Right lobe of liver (tissue), 6 donors: Measurements from ENCODE around the gene TBCEL. TPM values are rescaled to one million over a fixed set of nuclear protein-coding genes. Genes with fewer than 3 reads are reported as not detected.
A peak's percentile ranks its signal among the peaks of the same experiment; 100 is the strongest.

Source experiments
- ATAC-seq, 4 donors: fragments of 200-7000 bp; cut with Tn5 transposase; one replicate each; pipeline ENCODE4 v1.9.1; 2020; ENCODE audit warnings: mild to moderate bottlenecking in 4 of 4, moderate library complexity in 4 of 4
- DNase-seq, 3 donors: peaks; one replicate each; pipeline ENCODE4 v3.0.0-alpha.2; 2020
- H3K27ac ChIP-seq, 3 donors: fragments of 200-600 bp; one replicate each; pipeline ENCODE4 v1.8.0; 2022
- H3K27me3 ChIP-seq, 2 donors: fragments of 200-600 bp; one replicate each; pipeline ENCODE4 v1.8.0; 2022
- H3K36me3 ChIP-seq, 4 donors: fragments of 200-600 bp; sonication (generic) in 1 of 4; one replicate each; pipeline versions ENCODE4 v1.5.1 to v1.8.0; 2017 to 2022; ENCODE audit warnings: control low read depth in 1 of 4
- H3K4me1 ChIP-seq, 4 donors: fragments of 200-600 bp; sonication (generic) in 1 of 4; one replicate each; pipeline versions ENCODE4 v1.5.1 to v1.8.0; 2017 to 2022; ENCODE audit warnings: control low read depth in 1 of 4
- H3K4me3 ChIP-seq, 3 donors: fragments of 200-600 bp; one replicate each; pipeline ENCODE4 v1.8.0; 2022
- H3K9me3 ChIP-seq, 4 donors: fragments of 200-600 bp; sonication (generic) in 1 of 4; one replicate each; pipeline versions ENCODE4 v1.5.1 to v1.8.0; 2017 to 2022; ENCODE audit warnings: control low read depth in 1 of 4
- POLR2A ChIP-seq: fragments of 450-650 bp; IDR thresholded peaks from one replicate; pipeline ENCODE4 v1.6.1; 2017; ENCODE audit warnings: antibody characterized with exemption, mild to moderate bottlenecking
- WGBS: methylation state at CpG from one replicate; pipeline ENCODE4 v1.1.6; 2018; ENCODE audit warnings: low coverage, low lambda C conversion rate; ENCODE audit not compliant: insufficient coverage; ENCODE audit errors: missing lambda C conversion rate; 5-methylcytosine and 5-hydroxymethylcytosine counted together
- intact Hi-C, 2 donors: fragments of 100-400 bp; cut with DNase I; formaldehyde crosslinking; loops; one replicate each; pipeline versions ENCODE4 v1.11.2 to v1.14.1; 2022
- total RNA-seq, 6 experiments: library from RNA; depleted of rRNA in 2 of 6; stranded (reverse); fragments of >200 nt in 2 of 6; fragmentation: NEBNext Ultra II Directional in 3 of 6; extraction: Animal tissue kit (Norgen Biotek cat#: 25700) in 3 of 6; gene quantifications; one replicate each; pipeline versions ENCODE4 v1.1.0 to v1.2.4, GENCODE V29; 2016 to 2023
- TF ChIP-seq, protein P1 (sequence below), 4 donors: fragments of 200-600 bp in 3 of 4; fragments of 450-650 bp in 1 of 4; IDR thresholded peaks; one replicate each; pipeline versions ENCODE4 v1.5.1 to v1.8.0; 2016 to 2022; ENCODE audit warnings: antibody characterized with exemption in 4 of 4, mild to moderate bottlenecking in 2 of 4
- donor health status: DM: no; HTN: yes; CAD: no.
- donor health status: DM: no; HTN: no; CAD: no.
- donor health status: DM: no; HTN: no; CAD: no.
- donor health status: DM: no; HTN: yes; CAD: no.
- donor health status: DM: no; HTN: yes; CAD: no.

Gene TBCEL
- total RNA-seq, 6 experiments from 2014 or later, result 9.6 to 37.9 (median 17.8) TPM

DNA sequence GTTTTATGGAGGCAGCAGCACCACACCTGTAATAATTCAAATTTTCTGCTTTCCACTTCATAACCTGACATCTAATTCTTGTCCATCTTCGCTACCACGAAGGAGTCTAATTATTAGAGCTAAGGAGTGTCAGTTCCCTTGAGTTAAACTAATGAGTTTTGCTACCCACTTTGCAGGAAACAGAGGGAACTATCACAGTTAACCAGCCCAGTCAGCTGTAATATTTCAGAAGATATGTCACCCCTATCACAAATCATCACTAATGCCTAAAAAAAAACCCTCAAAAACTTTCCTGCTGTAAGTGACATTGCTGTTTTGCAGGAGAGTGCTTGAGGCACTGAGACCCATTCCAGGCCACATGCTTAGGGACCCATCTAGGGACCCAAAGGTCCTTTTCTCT, 85.6 kb downstream of the TBCEL start:
- ATAC-seq (no peak), DNase-seq (no peak)
- WGBS, result 64% methylated on average over 2 of the region's 2 CpGs
- Histone ChIP-seq H3K9me3 (no peaks in the 10 kb centered on the region), H3K4me1 (no peaks in the 10 kb centered on the region), H3K27ac (no peak overlapping the region), H3K27me3 (no peaks in the 10 kb centered on the region), H3K4me3 (no peak overlapping the region), H3K36me3 (no peaks in the 10 kb centered on the region)
- no peak for TF ChIP-seq POLR2A
- TF ChIP-seq, protein P1, sequence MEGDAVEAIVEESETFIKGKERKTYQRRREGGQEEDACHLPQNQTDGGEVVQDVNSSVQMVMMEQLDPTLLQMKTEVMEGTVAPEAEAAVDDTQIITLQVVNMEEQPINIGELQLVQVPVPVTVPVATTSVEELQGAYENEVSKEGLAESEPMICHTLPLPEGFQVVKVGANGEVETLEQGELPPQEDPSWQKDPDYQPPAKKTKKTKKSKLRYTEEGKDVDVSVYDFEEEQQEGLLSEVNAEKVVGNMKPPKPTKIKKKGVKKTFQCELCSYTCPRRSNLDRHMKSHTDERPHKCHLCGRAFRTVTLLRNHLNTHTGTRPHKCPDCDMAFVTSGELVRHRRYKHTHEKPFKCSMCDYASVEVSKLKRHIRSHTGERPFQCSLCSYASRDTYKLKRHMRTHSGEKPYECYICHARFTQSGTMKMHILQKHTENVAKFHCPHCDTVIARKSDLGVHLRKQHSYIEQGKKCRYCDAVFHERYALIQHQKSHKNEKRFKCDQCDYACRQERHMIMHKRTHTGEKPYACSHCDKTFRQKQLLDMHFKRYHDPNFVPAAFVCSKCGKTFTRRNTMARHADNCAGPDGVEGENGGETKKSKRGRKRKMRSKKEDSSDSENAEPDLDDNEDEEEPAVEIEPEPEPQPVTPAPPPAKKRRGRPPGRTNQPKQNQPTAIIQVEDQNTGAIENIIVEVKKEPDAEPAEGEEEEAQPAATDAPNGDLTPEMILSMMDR (IDR thresholded peaks at IDR 0.05), result no peak
- intact Hi-C loops, result no loop called here

DNA sequence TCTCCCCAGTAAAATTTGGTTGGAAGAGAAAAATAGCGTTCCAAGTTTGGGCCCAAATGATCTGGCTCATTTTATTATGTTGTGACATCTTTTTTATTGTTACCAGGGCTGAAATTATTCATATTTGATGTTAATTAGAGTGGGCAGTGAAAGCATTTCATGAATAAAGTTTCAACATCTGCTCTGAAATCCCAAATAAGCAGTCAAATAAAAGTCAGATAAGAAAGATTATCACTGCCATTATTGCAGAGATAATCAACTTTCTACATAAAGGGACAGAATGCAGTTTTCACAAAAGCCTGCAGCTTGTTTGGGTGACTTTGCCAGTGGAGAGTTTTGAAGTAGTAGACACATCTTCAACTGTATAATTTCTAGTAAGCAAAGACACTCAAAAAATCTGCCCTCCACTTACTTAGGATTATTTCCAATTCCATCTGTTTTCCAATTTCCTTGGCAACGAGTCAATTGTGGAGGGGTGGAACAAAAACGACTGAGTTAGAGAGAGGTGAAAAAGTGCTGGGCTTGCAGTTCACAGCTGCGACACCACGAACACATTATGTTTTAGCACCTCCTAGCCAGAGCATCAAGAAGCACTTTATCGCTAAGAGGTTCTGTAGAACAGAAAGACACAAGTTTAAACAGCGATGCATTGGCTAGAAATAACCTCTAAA, 86.1 kb downstream of the TBCEL start:
- H3K9me3 ChIP-seq, result no peaks in the 10 kb centered on the region
- H3K4me3 ChIP-seq, result no peak overlapping the region
- TF ChIP-seq POLR2A, result no peak
- TF ChIP-seq, protein P1 (IDR thresholded peaks at IDR 0.05), result no peak
- H3K36me3 ChIP-seq, result no peaks in the 10 kb centered on the region
- no peaks in the 10 kb centered on the region for H3K27me3 ChIP-seq
- H3K4me1 ChIP-seq, result no peaks in the 10 kb centered on the region
- intact Hi-C loops, result no loop called here
- no peak for DNase-seq
- 55% methylated on average over 7 of the region's 7 CpGs for WGBS
- H3K27ac ChIP-seq, result no peak overlapping the region
- ATAC-seq, result no peak

DNA sequence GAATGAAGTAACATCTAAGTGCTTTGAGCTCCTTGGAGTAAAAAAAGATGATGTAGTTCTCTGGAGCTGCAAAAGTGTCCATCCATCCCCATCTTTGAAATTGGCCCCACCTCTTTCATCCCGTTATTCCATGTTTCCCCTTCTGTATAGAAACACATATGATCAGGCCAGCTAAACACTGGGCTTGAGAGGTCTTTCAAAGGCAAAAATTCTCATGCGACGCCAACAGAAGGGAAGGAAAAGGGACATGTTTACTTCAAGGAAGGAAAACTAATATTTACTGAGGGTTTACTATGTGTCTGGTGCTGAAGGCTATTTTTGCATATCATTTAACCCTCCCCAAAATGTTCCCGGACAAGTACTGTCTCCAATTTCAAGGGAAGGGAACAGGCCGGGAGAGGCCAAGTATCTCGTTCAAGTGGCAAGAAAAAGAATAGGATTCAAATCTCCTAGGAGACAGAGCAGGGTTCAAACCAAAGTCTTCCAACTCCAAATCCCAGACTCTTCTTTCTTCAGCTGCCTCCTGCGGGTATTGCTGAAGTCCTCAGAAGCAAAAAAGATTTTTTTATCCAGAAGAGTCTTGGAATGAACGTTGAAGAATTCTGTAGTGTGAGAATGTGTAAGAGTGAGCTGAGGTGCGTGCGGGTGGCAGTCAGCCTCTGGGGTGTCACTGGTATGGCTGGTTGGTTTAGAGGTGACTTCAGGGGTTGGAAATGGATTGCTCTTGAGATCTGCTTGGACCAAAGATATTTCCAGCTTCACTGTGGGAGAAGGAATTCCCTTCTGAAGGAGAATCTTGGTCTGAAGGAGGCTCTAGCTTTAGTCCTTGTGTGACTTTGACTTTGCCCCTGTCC, 87.2 kb downstream of the TBCEL start:
- WGBS, result 73% methylated on average over 10 of the region's 10 CpGs
- ATAC-seq, result no peak
- intact Hi-C loops, result no loop called here

DNA sequence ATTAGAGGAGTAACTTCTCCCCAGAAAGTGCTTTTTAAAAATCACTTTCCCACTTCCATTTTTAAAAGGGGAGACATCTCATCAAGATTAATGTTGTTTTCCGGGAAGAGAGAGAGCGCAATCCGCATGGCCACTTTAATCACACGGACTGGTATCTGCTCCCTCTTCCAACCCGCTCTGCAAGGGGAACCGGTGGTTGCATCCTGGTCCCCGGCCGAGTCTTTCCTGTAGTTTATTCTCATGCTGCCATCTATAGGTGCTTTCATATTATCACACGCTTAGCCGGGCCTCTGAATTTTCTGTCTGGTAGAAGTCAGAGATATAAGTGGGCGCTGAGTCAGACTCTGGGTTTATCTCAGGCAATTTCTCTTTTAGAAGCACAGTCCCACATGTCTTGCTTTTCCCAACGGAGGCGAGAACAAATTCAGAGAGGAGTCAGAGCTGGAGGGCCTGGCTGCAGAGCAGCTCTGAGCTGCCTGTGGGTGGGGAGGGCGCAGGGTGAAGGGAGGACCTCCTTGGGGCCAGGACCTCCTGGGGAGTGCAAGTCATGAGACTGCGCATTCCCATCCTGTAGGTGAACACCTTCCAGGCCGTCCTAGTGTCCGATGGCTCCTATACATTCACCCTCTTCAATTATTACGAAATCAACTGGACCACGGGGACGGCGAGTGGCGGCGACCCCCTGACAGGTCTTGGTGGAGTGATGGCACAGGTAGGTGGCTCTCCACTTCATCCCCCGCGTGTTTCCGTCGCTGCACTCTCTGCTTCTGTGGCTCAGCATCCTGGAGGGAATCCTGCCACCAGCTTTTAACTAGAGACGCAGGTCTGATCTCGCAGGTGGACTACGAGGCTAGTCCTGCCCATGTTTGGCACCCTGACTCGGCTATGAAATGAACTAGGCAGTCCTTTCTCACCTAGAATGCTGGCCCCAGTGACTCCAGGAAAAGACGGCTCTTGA, 88.9 kb downstream of the TBCEL start:
- Histone ChIP-seq H3K4me1 (no peaks in the 10 kb centered on the region), H3K9me3 (no peaks in the 10 kb centered on the region), H3K36me3 (no peaks in the 10 kb centered on the region), H3K27me3 (no peaks in the 10 kb centered on the region), H3K4me3 (no peak overlapping the region), H3K27ac (no peak overlapping the region)
- DNase-seq (peak; percentile 70 to 71 (median 70)), ATAC-seq (peak; percentile 96 to 99 (median 97))
- WGBS, result 20% methylated on average over 21 of the region's 32 CpGs
- TF ChIP-seq, protein P1 (IDR thresholded peaks at IDR 0.05), result peak; percentile 67 to 80 (median 69)
- no peak for TF ChIP-seq POLR2A
- intact Hi-C loops, result no loop called here

More for the DNA sequence above, 87.2 kb downstream of the TBCEL start:
- TF ChIP-seq POLR2A, result no peak
- TF ChIP-seq, protein P1 (IDR thresholded peaks at IDR 0.05), result no peak
- H3K27ac ChIP-seq, result no peak overlapping the region
- H3K27me3 ChIP-seq, result no peaks in the 10 kb centered on the region
- no peak overlapping the region for H3K4me3 ChIP-seq
- DNase-seq, result no peak
- no peaks in the 10 kb centered on the region for H3K36me3 ChIP-seq
- H3K9me3 ChIP-seq, result no peaks in the 10 kb centered on the region
- H3K4me1 ChIP-seq, result no peaks in the 10 kb centered on the region
